ENCODE measurements around the gene MYL2. TPM values are rescaled to one million over a fixed set of nuclear protein-coding genes. Genes with fewer than 3 reads are reported as not detected.

Gene MYL2
- total RNA-seq, 1 donor from 2014 or later: not detected

- Histone ChIP-seq H3K4me1 (peaks cover 2% of the 10 kb centered on the region), H3K36me3 (no peaks in the 10 kb centered on the region), H3K4me3 (no peak overlapping the region), H3K9me3 (no peaks in the 10 kb centered on the region), H3K27me3 (ENCODE audit: low read depth) (peaks cover 6% of the 10 kb centered on the region), H3K27ac (no peak overlapping the region)
- DNase-seq: no peak
- intact Hi-C loops (cut with DNase I): no loop called here
- TF ChIP-seq CTCF (IDR thresholded peaks at IDR 0.05): no peak
- no peak for ATAC-seq
Measured at GRCh38 chr12:110889361-110889760, 31.0 kb downstream of the MYL2 start.

- ATAC-seq: no peak
- intact Hi-C loops (cut with DNase I): no loop called here
Measured at GRCh38 chr12:110888256-110888991, 32.0 kb downstream of the MYL2 start.

GRCh38 chr12:110885152-110885840 lies 35.1 kb downstream of the MYL2 start:
- H3K4me3 ChIP-seq: no peak overlapping the region
- no peak for ATAC-seq
- intact Hi-C loops (cut with DNase I): no loop called here

More at GRCh38 chr12:110888256-110888991, 32.0 kb downstream of the MYL2 start:
- peak overlapping the region; percentile 56 for H3K27ac ChIP-seq
- no peaks in the 10 kb centered on the region for H3K9me3 ChIP-seq
- DNase-seq: no peak
- TF ChIP-seq CTCF (IDR thresholded peaks at IDR 0.05): no peak
- H3K4me3 ChIP-seq: peak overlapping the region; percentile 59
- H3K36me3 ChIP-seq: no peaks in the 10 kb centered on the region
- H3K4me1 ChIP-seq: no peaks in the 10 kb centered on the region
- no peaks in the 10 kb centered on the region for H3K27me3 ChIP-seq (ENCODE audit: low read depth)

GRCh38 chr12:110883251-110883650 lies 37.1 kb downstream of the MYL2 start:
- H3K9me3 ChIP-seq: no peaks in the 10 kb centered on the region
- ATAC-seq: no peak
- H3K36me3 ChIP-seq: no peaks in the 10 kb centered on the region
- DNase-seq: no peak
- intact Hi-C loops (cut with DNase I): no loop called here
- no peak overlapping the region for H3K4me3 ChIP-seq
- TF ChIP-seq CTCF (IDR thresholded peaks at IDR 0.05): no peak
- no peak overlapping the region for H3K27ac ChIP-seq
- H3K27me3 ChIP-seq (ENCODE audit: low read depth): no peaks in the 10 kb centered on the region
- H3K4me1 ChIP-seq: no peaks in the 10 kb centered on the region

More at GRCh38 chr12:110885152-110885840, 35.1 kb downstream of the MYL2 start:
- DNase-seq: no peak
- no peak for TF ChIP-seq CTCF (IDR thresholded peaks at IDR 0.05)
- Histone ChIP-seq H3K9me3 (no peaks in the 10 kb centered on the region), H3K27ac (no peak overlapping the region), H3K4me1 (no peaks in the 10 kb centered on the region), H3K36me3 (no peaks in the 10 kb centered on the region), H3K27me3 (ENCODE audit: low read depth) (no peaks in the 10 kb centered on the region)

DNA sequence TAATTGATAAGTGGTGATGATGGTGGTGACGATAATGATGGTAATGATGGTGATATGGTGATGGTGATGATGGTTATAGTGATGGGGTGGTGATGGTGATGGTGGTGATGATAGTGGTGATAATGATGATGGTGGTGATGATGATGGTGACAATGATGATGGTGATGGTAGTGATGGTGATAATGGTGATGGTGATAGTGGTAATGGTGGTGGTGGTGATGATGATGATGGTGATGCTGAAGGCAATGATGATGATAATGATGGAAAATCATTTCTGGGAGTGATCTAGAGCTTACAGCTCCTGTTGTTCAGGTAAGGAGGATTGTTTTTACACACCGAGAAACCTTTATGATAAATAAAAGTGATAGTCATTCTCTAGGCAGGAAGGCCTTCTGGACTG lies 39.7 kb downstream of the MYL2 start:
- DNase-seq (no peak), ATAC-seq (no peak)
- Histone ChIP-seq H3K27ac (no peak overlapping the region), H3K27me3 (ENCODE audit: low read depth) (no peaks in the 10 kb centered on the region), H3K9me3 (no peaks in the 10 kb centered on the region), H3K36me3 (no peaks in the 10 kb centered on the region), H3K4me1 (no peaks in the 10 kb centered on the region), H3K4me3 (no peak overlapping the region)
- no peak for TF ChIP-seq CTCF (IDR thresholded peaks at IDR 0.05)
- intact Hi-C loops (cut with DNase I): no loop called here
